22Rv1 (cell line): ENCODE results near the gene DMAC2L.

Source experiments
- H3K27ac ChIP-seq: fragments of 450-650 bp; 2 replicates; pipeline ENCODE4 v1.5.1; 2017
- CTCF ChIP-seq: fragments of 450-650 bp; IDR thresholded peaks from 2 replicates; pipeline ENCODE4 v1.5.1; 2017; ENCODE audit warnings: mild to moderate bottlenecking
- ZFX ChIP-seq: fragments of 450-650 bp; IDR thresholded peaks from 2 replicates; pipeline ENCODE4 v1.6.1; 2017; ENCODE audit warnings: antibody characterized with exemption, borderline replicate concordance

Gene DMAC2L

GRCh38 chr14:50375760-50376159 is 63.6 kb downstream of the DMAC2L start:
- no peak overlapping the region for H3K27ac ChIP-seq
- no peak for TF ChIP-seq ZFX
- TF ChIP-seq CTCF = no peak
